OCI-LY7 (cell line): ENCODE data around the gene HAUS1. TPM values are rescaled to one million over a fixed set of nuclear protein-coding genes. Genes with fewer than 3 reads are reported as not detected.
A peak's percentile ranks its signal among the peaks of the same experiment; 100 is the strongest.
"Not testable (repeated sequence)": the region's sequence is repeated elsewhere in the genome, so short reads cannot be mapped to it uniquely, and the experiment has no call there.

Source experiments
- BruUV-seq: library from RNA; stranded (reverse); fragments of 400-500 nt; replicated peaks from 2 replicates; lab custom pipeline; 2021; lab: Mats Ljungman, UMichigan
- CTCF ChIA-PET: fragments of 300-600 bp; sonication (Branson Sonifier 250); formaldehyde crosslinking; loops from one replicate; lab custom pipeline; 2022; ENCODE audit warnings: antibody characterized with exemption; ENCODE audit not compliant: unreplicated experiment; lab: Charles Lee
- POLR2A ChIA-PET: fragments of 300-600 bp; sonication (Branson Sonifier 250); formaldehyde crosslinking; loops from one replicate; lab custom pipeline; 2022; ENCODE audit warnings: antibody characterized with exemption; lab: Charles Lee
- DNase-seq: peaks from one replicate; pipeline ENCODE4 v3.0.0-alpha.2; 2015; ENCODE audit warnings: low spot score
- H2AFZ ChIP-seq: fragments of 200-600 bp; sonication (generic), shearing (Covaris generic); 2 replicates; pipeline ENCODE4 v1.6.1; 2014; ENCODE audit warnings: mild to moderate bottlenecking, antibody characterized with exemption, low read length, moderate library complexity
- H3K27ac ChIP-seq: fragments of 200-600 bp; sonication (generic); 2 replicates; pipeline ENCODE4 v1.5.1; 2014; ENCODE audit warnings: mixed run types, low read depth, mild to moderate bottlenecking, moderate library complexity, low read length, inconsistent platforms; ENCODE audit not compliant: poor library complexity, severe bottlenecking
- H3K36me3 ChIP-seq: fragments of 200-600 bp; sonication (generic); 2 replicates; pipeline ENCODE4 v1.6.1; 2014; ENCODE audit warnings: mild to moderate bottlenecking, antibody characterized with exemption, low read length, moderate library complexity, mixed read lengths; ENCODE audit not compliant: insufficient read depth
- H3K4me1 ChIP-seq: fragments of 200-600 bp; sonication (generic); 2 replicates; pipeline ENCODE4 v1.5.1; 2014; ENCODE audit warnings: mild to moderate bottlenecking, low read length; ENCODE audit not compliant: insufficient read depth, poor library complexity, severe bottlenecking
- H3K4me2 ChIP-seq: fragments of 200-600 bp; sonication (generic); 2 replicates; pipeline ENCODE4 v1.6.1; 2014; ENCODE audit warnings: mild to moderate bottlenecking, low read length
- H3K4me3 ChIP-seq: fragments of 200-600 bp; sonication (generic); 2 replicates; pipeline ENCODE4 v1.5.1; 2014; ENCODE audit warnings: mild to moderate bottlenecking, low read depth, low read length; ENCODE audit not compliant: poor library complexity, severe bottlenecking
- H3K79me2 ChIP-seq: fragments of 200-600 bp; sonication (generic); 2 replicates; pipeline ENCODE4 v1.6.1; 2016; ENCODE audit warnings: low read depth, mild to moderate bottlenecking, low read length, moderate library complexity, mixed read lengths; ENCODE audit not compliant: insufficient read depth
- H3K9me2 ChIP-seq: fragments of 200-600 bp; sonication (generic); 2 replicates; pipeline ENCODE4 v1.6.1; 2016; ENCODE audit warnings: mild to moderate bottlenecking, low read length, mixed read lengths; ENCODE audit not compliant: insufficient read depth
- H3K9me3 ChIP-seq: fragments of 200-600 bp; sonication (generic); 2 replicates; pipeline ENCODE4 v1.6.1; 2014; ENCODE audit warnings: mild to moderate bottlenecking, mixed run types, low read length, mixed read lengths
- H4K20me1 ChIP-seq: fragments of 200-600 bp; sonication (generic); 2 replicates; pipeline ENCODE4 v1.6.1; 2014; ENCODE audit warnings: mild to moderate bottlenecking, antibody characterized with exemption, low read length, moderate library complexity, mixed read lengths; ENCODE audit not compliant: insufficient read depth
- EZH2phosphoT487 ChIP-seq: fragments of 200-600 bp; sonication (generic); IDR thresholded peaks from 2 replicates; pipeline ENCODE4 v1.6.1; 2018; ENCODE audit warnings: low read depth, borderline replicate concordance, mild to moderate bottlenecking, mixed run types, antibody characterized with exemption, low read length, moderate library complexity, mixed read lengths
- intact Hi-C: fragments of 100-400 bp; cut with micrococcal nuclease; formaldehyde crosslinking; loops from one replicate; pipeline ENCODE4 v1.10.0; 2022; ENCODE audit not compliant: unreplicated experiment
- total RNA-seq, 2 experiments: library from RNA; depleted of rRNA in 1 of 2; stranded (reverse); fragments of >200 nt in 1 of 2; shearing (Covaris generic) in 1 of 2; gene quantifications; 2 replicates each; pipeline ENCODE4 v1.2.3, GENCODE V29; 2014 to 2022
- TF ChIP-seq, protein P1 (sequence below): fragments of 200-600 bp; sonication (generic); conservative IDR thresholded peaks from 2 replicates; pipeline ENCODE4 v1.5.1; 2014; ENCODE audit warnings: mild to moderate bottlenecking, antibody characterized with exemption, low read length, moderate library complexity, mixed read lengths

HAUS1 gene
- total RNA-seq, 2 experiments from 2014 or later, result 24.8 to 38.4 TPM

DNA sequence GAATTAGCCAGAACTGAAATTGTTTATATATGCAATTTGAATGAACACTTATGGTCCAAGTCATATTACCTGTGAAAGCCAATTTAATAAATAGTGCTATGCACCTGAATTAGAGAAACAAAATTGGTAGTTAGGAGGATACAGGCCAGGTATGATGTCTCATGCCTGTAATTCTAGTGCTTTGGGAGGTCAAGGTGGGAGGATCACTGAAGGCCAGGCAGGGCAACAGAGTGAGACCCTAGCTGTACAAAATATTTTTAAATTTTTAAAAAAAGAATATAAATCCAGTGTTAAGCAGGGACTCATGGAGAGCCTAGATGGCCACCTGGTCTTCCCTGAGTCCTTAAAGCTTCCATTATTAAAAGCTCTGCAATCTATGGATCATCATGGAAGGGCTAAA, 24.8 kb upstream of the HAUS1 start:
- TSS peak; percentile 22 for BruUV-seq
- no peaks in the 10 kb centered on the region for H4K20me1 ChIP-seq
- H3K27ac ChIP-seq, result no peak overlapping the region
- H3K79me2 ChIP-seq, result no peaks in the 10 kb centered on the region
- no peaks in the 10 kb centered on the region for H3K9me2 ChIP-seq
- no peaks in the 10 kb centered on the region for H3K9me3 ChIP-seq
- no peak overlapping the region for H2AFZ ChIP-seq
- intact Hi-C loops, result loop anchor here (10.0 kb wide), 1 partner anchor 385 kb away; no protein-coding TSS in a partner anchor
- no peak overlapping the region for H3K4me2 ChIP-seq
- no peaks in the 10 kb centered on the region for H3K4me1 ChIP-seq
- ChIA-PET POLR2A (no interaction called here), CTCF (no interaction called here)
- TF ChIP-seq, protein P1, sequence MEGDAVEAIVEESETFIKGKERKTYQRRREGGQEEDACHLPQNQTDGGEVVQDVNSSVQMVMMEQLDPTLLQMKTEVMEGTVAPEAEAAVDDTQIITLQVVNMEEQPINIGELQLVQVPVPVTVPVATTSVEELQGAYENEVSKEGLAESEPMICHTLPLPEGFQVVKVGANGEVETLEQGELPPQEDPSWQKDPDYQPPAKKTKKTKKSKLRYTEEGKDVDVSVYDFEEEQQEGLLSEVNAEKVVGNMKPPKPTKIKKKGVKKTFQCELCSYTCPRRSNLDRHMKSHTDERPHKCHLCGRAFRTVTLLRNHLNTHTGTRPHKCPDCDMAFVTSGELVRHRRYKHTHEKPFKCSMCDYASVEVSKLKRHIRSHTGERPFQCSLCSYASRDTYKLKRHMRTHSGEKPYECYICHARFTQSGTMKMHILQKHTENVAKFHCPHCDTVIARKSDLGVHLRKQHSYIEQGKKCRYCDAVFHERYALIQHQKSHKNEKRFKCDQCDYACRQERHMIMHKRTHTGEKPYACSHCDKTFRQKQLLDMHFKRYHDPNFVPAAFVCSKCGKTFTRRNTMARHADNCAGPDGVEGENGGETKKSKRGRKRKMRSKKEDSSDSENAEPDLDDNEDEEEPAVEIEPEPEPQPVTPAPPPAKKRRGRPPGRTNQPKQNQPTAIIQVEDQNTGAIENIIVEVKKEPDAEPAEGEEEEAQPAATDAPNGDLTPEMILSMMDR, result no peak
- TF ChIP-seq EZH2phosphoT487, result no peak
- H3K36me3 ChIP-seq, result peaks cover 68% of the 10 kb centered on the region
- no peak for DNase-seq
- H3K4me3 ChIP-seq, result no peak overlapping the region

- H3K4me2 ChIP-seq, result no peak overlapping the region
- no peaks in the 10 kb centered on the region for H3K4me1 ChIP-seq
- no peak for DNase-seq
- POLR2A ChIA-PET, result no interaction called here
- H2AFZ ChIP-seq, result no peak overlapping the region
- peaks cover 76% of the 10 kb centered on the region for H3K36me3 ChIP-seq
- no peaks in the 10 kb centered on the region for H4K20me1 ChIP-seq
- no peak overlapping the region for H3K4me3 ChIP-seq
- no peaks in the 10 kb centered on the region for H3K9me2 ChIP-seq
- H3K9me3 ChIP-seq, result no peaks in the 10 kb centered on the region
- no peaks in the 10 kb centered on the region for H3K79me2 ChIP-seq
- CTCF ChIA-PET, result no interaction called here
- no peak overlapping the region for H3K27ac ChIP-seq
- intact Hi-C loops, result no loop called here
- TF ChIP-seq, protein P1, result no peak
- TF ChIP-seq EZH2phosphoT487, result no peak
- no TSS peak for BruUV-seq
Measured at GRCh38 chr18:46080156-46080555, 24.0 kb upstream of the HAUS1 start.

GRCh38 chr18:46084431-46084830, 19.8 kb upstream of the HAUS1 start:
- Histone ChIP-seq H3K4me2 (no peak overlapping the region), H3K4me3 (no peak overlapping the region), H3K9me2 (no peaks in the 10 kb centered on the region), H3K79me2 (no peaks in the 10 kb centered on the region), H4K20me1 (no peaks in the 10 kb centered on the region), H3K27ac (no peak overlapping the region), H2AFZ (no peak overlapping the region), H3K4me1 (no peaks in the 10 kb centered on the region), H3K36me3 (peaks cover 93% of the 10 kb centered on the region), H3K9me3 (no peaks in the 10 kb centered on the region)
- TF ChIP-seq, protein P1, result no peak
- TF ChIP-seq EZH2phosphoT487, result no peak
- intact Hi-C loops, result no loop called here
- no peak for DNase-seq
- ChIA-PET POLR2A (no interaction called here), CTCF (no interaction called here)
- BruUV-seq, result no TSS peak

DNA sequence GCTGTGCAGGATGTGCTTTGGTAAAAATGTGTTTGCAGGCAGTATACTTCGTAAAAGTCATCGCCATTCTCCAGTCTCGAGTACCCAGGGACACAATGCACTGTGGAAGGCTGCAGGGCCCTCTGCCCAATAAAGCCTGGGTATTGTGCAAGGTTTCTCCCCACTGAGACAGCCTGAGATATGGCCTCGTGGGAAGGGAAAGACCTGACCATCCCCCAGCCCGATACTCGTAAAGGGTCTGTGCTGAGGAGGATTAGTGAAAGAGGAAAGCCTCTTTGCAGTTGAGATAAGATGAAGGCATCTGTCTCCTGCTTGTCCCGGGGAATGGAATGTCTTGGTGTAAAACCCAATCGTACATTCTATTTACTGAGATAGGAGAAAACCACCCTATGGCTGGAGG, 15.7 kb upstream of the HAUS1 start:
- H3K9me2 ChIP-seq, H3K4me3 ChIP-seq, H3K4me1 ChIP-seq, BruUV-seq, H3K4me2 ChIP-seq, DNase-seq, H2AFZ ChIP-seq, POLR2A ChIA-PET, intact Hi-C loops, H4K20me1 ChIP-seq, CTCF ChIA-PET, H3K27ac ChIP-seq, H3K9me3 ChIP-seq: not testable (repeated sequence)
- Histone ChIP-seq H3K36me3 (peaks cover 99% of the 10 kb centered on the region), H3K79me2 (peaks cover 30% of the 10 kb centered on the region; the same call in 1 of the 2 replicates)
